Stimulated activated CD8-positive, alpha-beta memory T cell treated with anti-CD3 and anti-CD28 coated beads, Interleukin-2, amount 100 ng/mL, for 1 hour (primary cell): ENCODE measurements around the gene ZNF398.
"Not testable (repeated sequence)": the region's sequence is repeated elsewhere in the genome, so short reads cannot be mapped to it uniquely, and the experiment has no call there.

Experiments used
- DNase-seq, 2 donors: peaks; one replicate each; pipeline ENCODE4 v3.0.0-alpha.2; 2020; ENCODE audit warnings: low read depth in 2 of 2

Gene ZNF398, protein sequence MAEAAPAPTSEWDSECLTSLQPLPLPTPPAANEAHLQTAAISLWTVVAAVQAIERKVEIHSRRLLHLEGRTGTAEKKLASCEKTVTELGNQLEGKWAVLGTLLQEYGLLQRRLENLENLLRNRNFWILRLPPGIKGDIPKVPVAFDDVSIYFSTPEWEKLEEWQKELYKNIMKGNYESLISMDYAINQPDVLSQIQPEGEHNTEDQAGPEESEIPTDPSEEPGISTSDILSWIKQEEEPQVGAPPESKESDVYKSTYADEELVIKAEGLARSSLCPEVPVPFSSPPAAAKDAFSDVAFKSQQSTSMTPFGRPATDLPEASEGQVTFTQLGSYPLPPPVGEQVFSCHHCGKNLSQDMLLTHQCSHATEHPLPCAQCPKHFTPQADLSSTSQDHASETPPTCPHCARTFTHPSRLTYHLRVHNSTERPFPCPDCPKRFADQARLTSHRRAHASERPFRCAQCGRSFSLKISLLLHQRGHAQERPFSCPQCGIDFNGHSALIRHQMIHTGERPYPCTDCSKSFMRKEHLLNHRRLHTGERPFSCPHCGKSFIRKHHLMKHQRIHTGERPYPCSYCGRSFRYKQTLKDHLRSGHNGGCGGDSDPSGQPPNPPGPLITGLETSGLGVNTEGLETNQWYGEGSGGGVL

DNA sequence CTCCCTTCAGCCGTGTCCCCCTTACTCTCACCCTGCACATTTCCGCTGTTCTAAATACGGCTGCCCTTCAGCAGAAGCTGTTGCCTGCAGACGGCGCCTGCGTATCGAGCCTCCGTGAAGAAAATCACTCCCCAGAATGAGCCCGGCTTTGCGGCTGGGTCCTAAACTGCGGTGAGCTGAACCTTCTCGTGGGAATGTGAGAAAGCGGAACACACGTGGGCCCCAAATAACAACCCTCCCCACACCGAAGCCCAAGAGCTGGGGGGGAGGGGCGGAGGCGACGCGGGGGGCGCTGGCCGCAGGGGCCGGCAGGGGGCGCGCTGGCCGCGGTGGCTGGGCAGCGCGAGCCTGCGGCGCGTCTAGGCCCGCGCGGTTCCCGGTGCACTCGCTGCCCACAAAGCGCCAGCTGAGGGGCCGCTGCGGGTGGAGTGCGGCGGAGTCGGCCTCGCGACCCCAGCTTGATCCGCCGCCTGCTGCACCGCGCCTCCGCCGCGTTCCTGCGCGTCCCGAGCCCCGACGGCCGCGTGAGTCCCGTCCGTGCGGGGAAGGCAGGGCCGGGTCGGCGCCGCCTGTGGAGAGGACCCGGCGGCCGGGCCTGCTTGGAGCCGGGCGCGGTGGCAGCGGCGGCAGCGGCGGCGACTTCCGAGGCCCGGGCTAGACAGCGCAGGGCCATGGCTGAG is at the start of gene ZNF398:
TSS of gene ZNF398 (plus strand) at position 382 of the 680 bp plus-strand sequence. CDS start at position 672, 290 bp downstream.
- peak; percentile 59 to 61 for DNase-seq

DNA sequence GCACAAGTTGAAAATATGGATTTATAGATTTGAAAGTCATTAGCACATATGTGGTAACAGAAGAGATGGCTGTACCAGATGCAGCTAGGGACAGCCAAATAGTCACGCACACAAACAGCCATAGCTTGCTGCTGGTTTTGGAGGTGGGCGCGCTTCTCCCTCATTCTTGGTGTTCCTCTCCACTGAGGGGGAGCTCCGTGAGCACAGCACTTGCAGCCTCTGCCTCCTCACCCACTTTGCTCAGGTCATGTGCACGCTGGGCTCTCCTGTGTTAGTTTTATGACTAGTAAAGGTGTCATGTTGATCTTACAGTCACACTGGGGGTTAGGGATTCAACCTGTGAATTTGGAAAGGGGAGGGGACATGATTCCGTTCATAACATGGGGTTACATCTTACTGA is 48.2 kb upstream of the ZNF398 start:
- no peak for DNase-seq

DNA sequence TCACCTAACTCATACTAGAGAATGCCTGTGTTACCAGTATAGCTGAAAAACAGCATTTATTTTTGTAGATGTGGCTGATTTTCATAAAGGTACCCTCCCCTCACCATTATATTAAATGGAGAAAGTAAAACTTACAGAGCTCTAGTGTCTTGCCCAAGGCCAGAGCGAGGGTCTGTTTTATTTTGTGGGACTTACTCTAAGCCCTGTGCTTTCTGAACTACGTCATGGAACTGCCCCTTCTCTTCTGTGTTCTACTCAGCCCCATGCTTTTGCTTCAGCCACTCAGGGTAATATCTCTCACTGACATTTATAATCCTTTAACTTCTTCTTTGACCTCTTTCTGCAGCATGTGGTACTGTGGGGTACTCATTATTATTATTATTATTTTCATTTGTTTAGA is 46.4 kb upstream of the ZNF398 start:
- no peak for DNase-seq

DNA sequence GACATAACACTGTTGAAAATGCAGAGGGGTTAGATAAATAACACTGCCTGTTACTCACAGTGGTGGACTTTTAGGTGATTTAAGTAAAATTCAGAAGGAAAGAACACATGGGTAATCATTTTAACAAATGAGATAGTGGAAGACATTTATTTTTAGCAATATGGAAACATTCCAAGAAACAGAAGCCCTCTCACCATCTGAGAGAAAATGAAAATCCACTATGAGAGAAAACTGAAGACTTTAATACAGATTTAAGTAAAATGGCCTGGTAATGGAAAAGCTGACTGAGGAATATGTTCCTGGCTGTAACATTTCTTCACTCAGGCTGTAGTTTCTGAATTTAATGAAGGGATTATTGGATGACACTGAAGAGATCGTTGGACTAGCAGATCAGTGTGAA is 44.6 kb upstream of the ZNF398 start:
- DNase-seq, result no peak

DNA sequence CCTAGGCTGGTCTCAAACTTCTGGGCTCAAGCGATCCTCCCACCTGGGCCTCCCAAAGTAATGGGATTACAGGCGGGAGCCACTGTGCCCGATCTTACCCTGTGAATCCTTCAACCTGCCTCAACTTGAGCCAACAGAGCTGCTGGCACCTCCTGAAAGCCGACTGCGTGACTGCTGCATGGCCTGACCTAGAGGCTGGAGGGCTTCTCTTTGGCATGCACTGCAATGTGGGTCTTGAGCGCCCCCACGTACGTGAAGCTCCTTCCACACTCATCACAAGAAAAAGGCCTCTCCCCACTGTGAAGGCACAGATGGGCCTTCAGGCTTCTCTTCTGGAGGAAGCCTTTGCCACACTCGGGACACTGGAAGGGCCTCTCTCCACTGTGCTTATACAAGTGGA is 43.8 kb upstream of the ZNF398 start:
- DNase-seq, result no peak

DNA sequence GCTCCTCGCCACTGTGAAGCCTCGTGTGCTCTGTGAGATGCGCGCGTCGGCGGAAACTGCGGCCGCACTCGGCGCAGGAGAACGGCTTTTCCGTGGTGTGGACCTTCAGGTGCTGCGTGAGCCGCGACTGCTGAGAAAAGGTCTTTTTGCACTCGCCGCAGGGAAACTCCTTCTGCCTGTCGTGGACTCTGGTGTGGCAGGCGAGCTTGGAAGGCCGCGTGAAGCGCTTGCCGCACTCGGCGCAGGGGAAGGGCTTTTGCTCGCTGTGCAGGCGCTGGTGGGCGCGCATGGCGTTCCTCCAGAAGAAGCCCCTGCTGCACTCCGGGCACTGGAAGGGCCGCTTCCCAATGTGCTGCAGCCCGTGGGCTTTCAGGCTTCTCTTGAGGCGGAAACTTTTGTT is 43.0 kb upstream of the ZNF398 start:
- DNase-seq, result no peak

DNA sequence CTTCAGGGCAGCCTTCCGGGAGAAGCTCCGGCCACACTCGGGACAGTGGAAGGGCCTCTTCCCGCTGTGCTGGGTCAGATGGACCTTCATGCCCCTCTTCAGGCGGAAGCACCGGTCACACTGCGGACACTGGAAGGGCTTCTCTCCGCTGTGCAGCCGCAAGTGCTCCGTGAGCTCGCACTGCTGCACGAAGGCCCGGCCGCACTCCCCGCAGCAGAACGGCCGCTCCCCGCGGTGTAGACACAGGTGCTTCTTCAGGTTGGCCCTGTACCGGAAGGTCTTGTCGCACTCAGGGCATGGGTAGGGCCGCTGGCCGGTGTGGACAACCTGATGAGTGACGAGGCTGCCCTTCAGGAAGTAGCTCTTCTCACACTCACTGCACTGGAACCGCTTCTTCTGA is 42.5 kb upstream of the ZNF398 start:
- DNase-seq, result no peak

DNA sequence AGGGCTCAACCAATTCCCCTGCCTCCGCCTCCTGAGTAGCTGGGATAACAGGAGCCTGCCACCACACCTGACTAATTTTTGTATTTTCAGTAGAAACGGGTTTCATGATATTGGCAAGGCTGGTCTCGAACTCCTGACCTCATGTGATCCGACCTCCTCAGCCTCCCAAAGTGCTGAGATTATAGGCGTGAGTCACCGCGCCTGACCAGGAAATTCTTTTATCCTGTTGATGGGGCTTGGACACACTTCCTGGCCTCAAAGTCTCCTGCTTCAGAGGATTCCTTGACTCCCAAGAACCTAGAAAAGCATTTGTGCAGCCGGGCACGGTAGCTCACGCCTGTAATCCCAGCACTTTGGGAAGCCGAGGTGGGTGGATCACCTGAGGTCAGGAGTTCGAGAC is 37.3 kb upstream of the ZNF398 start:
- DNase-seq, result no peak

DNA sequence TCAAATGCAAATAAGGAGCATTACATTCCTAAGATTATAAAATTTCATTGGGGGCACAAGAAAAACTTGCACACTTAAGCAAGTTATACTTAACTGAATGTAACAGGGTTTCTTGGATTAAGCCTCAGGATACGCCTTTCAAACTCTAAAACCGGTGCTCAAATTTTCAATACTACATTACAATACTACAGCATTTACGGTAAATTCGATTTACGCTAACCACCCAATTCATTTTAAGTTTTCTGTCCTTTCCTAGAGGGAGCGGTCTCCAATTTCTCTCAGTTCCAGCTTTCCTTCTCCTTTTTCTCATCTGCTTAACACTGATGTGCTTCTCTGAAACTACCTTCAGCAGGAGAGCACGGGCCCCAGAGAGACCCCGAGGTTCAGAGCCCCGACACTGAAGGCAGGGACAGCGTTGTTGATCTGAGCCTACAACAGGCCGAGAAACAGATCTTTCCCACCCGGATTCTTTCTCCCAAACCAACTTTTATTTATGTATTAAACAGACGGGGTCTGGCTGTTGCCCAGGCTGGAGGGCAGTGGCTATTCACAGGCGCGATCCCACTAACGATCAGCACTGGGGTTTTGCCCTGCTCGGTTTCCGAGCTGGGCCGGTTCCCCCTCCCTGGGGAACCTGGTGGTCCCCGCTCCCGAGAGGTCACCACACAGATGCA is 21.9 kb upstream of the ZNF398 start:
- DNase-seq, result no peak

DNA sequence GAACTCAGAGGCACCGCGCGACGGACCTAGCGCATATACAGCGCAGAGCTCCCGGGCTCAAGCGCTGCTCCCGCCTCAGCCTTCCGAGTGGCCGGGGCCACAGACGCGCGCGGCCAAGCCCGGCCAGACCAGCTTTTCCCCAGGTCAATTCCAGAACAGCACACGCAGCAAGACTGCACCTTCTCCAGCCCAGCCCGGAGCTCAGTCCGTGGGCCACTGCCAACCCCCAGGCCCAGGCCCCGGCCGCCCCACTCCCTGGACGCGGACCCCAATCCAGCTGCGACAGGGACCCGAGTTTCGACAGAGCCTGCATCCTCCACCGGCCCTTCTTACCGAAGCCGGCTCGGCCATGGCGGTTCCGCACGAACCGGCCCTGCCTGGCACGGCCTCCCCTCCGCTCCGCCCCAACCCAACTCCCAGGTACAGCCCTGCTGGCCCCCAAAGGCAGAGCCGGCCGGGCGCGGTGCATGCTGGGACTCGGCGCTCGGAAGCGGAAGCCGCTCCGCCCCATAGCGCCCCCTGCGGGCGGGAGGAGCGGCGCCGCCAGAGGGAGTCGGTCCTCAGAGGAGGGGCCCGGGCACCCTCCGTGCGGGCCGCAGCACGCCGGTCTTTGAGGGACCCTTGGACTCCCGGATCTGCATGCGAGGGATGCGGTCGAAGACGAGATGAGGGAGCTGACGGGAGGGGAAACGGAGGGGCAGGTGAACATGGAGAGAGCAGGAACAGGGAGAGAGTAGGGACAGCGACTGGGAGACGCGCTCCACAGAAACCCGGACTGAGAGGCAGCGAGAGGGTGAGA is 21.2 kb upstream of the ZNF398 start, which contains the start of gene ZNF425:
TSS of gene ZNF425 (minus strand) at position 462 of the 799 bp plus-strand sequence. CDS start at position 351, 111 bp downstream.
- DNase-seq, result peak; percentile 85 to 92

DNA sequence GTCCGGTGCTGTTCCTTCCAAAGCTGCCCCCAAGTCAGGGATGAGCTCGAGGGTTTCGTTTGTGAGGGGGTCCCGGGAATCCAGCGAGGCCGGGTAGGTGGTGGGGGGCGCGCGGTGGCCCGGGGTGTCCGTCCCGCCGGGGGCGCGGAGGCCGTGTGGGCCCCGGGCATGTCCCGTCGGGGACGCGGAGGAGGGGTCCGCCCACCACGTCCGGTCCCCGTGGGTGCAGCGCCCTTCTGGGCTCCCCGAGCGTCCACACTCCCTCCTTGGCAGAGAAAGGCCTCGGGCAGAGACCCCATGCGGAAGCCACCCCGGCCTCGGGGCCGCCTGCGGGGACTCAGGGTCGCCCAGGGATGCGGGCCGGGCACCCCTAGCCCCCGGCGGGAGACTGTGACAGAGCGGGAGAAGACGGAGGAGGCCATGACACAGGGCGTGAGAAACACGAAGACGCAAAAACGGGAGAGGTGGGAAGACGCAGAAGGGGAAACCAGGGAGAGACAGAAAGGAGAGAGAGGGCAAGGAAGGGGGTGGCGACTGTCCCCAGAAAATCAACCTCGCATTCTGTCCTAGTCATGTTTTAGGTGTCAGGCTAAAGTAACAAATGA is 20.5 kb upstream of the ZNF398 start:
- peak; percentile 24 to 32 for DNase-seq

DNA sequence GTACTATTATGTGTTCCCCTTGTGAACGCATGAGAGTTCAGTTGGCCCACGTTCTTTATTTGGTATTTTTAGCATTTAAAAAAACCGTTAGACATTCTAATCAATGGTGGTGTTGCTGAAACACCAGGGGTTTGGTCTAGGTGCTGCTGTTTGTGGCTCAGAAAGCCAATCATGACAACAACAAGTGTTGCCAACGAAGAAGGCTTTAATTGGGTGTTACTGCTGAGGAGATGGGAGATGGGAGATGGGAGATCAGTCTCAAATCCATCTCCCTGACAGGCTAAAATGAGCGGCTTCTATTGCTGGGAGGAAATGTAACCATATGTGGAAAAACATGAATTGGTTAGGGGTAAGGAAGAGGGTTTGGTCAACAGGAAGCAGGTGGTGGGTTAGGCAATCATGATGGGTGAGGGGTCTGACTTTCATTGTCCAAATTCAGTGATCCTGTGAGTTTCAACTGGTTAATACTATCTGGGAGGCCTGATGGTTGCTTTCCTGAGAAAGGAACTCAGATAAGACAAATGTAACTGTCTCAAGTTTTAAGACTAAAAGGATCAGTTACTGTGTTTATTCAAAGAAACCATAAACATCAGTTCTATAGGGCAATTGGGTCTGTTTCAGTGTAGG is 16.6 kb upstream of the ZNF398 start:
- DNase-seq, result no peak

DNA sequence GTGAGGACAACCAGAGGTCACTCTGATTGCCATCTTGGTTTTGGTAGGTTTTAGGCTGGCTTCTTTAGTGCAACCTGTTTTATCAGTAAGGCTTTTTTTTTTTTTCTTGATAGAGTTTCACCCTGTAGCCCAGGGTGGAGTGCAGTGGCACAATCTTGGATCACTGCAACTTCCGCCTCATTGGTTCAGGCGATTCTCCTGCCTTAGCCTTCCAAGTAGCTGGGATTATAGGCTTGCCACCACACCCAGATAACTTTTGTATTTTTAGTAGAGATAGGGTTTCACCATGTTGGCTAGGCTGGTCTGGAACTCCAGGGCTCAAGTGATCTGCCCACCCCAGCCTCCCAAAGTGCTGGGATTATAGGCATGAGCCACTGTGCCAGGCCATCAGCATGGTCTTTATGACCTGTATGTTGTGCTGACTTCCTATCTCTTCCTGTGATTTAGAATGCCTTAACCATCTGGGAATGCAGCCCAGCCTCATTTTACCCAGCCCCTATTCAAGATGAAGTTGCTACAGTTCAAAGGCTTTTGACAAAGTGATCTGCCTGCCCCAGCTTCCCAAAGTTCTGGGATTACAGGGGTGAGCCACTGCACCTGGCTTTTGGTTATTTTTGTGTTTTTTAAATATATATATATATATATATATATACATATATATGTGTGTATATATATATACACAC is 14.1 kb upstream of the ZNF398 start:
- no peak for DNase-seq

DNA sequence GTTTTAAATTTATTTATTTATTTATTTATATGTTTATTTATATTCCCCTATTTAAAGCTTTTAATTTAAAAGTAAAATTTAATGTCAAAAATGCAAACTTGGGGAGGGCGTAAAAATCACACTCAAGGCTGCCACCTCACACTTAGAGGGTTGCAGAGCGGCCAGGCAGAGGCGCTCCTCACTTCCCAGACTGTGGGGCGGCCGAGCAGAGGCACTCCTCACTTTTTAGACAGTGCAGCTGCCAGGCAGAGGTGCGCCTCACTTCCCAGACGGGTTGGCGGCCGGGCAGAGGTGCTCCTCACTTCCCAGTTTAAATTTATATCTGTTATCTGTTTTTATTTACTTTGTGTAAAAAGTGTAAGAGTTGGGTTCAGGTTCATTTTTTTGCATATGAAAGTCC is 11.1 kb upstream of the ZNF398 start:
- DNase-seq, result no peak

DNA sequence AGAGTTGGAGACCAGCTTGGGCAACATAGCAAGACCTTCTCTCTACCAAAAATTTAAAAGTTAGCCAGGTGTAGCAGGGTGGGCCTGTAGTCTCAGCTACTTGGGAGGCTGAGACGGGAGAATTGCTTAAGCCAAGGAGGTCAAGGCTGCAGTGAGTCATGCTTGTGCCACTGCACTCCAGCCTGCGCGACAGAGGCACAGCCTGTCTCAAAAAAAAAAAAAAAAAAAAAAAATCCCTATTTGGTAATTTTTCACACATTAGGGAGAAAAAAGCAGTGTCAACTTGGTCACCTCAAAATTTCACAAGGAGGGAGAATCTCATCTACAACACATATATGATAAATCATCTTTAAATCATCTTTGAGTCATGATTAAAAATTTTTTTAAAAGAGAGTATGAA is 6.4 kb upstream of the ZNF398 start:
- no peak for DNase-seq

DNA sequence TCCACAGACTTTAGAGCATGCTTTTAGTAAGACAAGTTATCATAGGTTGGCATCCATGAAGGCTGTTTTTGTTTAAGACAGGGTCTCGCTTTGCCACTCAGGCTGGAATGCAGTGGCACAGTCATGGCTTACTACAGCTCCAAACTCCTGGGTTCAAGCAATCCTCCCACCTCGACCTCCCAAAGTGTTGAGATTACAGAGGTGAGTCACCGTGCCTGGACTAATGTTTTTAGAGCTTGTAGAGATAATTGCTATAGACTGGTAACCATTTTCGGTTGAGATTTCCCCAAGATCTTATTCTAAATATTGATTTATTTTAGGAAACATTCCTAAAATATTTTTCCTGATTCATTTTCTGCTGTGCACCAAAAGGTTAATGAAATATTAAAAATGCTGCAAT is 5.4 kb upstream of the ZNF398 start:
- no peak for DNase-seq

DNA sequence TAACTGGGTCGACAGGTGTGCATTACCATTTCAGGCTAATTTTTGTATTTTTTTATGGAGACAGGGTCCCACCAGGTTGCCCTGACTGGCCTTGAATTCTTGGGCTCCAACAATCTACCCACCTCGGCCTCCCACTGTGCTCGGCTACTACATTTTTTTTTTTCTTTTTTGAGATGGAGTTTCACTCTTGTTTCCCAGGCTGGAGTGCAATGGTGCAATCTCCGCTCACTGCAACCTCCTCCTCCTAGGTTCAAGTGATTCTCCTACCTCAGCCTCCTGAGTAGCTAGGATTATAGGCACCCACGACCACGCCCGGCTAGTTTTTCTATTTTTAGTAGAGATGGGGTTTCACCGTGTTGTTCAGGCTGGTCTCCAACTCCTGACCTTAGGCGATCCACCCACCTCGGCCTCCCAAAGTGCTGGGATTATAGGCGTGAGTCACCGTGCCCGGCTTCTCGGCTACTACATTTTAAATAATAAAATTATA is 2.8 kb upstream of the ZNF398 start:
- DNase-seq, result not testable (repeated sequence)

DNA sequence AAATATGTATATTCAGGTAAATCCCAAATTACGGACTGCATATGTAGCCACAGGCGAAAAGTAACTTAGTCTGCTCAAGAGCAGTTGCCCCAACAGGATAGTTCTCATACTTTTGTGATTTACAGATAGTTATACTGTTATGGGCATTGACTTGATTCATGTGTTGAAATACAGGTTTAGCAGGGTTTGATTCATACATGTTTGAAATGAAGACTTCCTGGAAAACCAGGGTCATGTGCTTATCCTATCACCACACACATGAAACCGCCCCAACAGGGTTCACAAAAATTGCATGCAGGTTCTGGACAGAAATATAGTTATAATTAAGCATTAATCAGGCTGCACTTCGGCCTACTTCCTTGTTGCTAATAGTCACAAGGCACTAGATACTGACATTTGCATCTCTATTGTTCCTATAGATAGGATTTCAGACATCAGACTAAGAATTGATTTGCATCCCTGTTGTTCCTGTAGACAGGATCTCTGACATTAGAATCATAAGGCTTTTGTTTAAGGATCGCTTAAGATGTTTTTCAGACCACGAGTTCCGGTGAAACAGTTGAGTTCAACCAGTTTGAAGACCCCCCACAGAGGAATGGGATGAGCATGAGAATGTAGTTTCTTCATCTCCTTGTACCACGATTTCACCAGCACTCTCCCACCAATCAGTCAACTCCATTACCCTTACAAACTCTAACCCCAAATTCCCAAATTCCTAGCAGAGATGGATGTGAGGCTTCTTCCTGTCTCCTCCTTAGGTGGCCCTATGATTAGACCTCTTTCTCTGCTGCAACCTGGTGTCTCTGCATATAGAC is 2.0 kb upstream of the ZNF398 start:
- no peak for DNase-seq
